SIG-M5 treated with dmso at 0.1 percent for 504 hours (cell line): ENCODE data around the gene ANO2.

Experiments used
- DNase-seq: peaks from one replicate; lab custom pipeline; 2025; ENCODE audit not compliant: unreplicated experiment; lab: John Stamatoyannopoulos, UW

ANO2 gene

DNA sequence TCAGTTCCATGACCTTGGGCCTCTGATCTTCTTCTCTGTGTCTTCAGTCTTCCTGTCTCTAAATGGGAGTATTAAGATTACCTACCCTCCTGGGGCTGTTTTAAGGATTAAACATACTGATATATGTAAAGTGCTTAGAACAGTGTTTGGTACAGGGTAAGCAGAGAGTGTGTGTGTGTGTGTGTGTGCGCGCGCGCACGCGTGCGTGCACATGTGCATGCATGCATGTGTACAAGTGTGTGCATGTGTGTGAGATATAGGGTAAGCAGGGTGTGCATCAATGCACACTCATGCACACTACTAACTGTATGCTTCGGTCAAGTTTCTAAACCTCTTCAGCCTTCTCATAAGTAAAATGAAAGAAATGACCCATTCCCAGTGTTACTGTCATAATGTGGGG, 316.6 kb downstream of the ANO2 start:
- DNase-seq = no peak

DNA sequence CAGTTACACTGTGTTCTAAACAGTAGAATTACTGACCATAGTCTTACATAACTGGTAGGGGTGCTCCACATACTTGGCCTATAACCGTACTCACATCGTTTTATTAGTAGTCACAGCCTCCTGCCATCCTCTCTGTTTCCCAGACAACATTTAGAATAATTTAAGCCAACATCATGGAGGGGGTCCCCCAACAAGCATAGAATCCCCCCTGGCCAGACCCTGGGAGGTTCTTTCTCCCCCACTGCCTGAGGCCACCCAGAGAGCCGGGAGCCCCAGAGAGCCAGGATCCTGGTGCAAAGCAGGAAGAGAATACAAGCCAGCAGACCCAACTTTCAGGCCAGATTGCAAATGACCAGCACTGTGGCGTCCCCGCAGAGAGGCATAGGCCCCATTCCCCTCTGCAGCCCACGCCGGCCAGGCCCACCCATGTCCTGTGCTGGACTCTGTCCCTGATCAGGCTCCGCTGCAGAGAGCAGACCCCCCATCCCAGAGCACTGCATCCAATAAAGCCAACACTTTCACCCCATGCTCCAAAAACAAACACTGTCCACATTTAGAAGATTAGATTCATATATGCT, 317.9 kb downstream of the ANO2 start:
- DNase-seq = no peak

DNA sequence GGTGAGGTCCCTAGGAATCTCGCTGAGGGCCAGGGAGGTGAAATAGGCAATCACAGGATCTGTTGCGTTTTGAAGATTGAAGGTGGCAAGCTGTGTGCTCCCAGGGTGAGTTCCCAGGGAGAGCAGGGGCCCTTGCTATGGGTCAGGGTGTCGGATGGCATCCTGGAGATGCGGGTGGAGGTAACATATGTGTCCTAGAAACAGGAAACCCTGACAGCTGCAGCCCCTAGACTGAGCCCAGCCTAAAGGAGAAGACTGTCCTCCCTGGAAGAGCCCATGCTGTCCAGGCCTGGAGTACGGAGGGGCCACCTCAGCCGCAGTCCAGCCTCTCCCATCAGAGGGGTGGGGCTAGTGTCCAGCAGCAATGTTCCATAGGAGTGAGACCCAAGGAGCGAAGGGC, 318.9 kb downstream of the ANO2 start:
- DNase-seq = no peak

DNA sequence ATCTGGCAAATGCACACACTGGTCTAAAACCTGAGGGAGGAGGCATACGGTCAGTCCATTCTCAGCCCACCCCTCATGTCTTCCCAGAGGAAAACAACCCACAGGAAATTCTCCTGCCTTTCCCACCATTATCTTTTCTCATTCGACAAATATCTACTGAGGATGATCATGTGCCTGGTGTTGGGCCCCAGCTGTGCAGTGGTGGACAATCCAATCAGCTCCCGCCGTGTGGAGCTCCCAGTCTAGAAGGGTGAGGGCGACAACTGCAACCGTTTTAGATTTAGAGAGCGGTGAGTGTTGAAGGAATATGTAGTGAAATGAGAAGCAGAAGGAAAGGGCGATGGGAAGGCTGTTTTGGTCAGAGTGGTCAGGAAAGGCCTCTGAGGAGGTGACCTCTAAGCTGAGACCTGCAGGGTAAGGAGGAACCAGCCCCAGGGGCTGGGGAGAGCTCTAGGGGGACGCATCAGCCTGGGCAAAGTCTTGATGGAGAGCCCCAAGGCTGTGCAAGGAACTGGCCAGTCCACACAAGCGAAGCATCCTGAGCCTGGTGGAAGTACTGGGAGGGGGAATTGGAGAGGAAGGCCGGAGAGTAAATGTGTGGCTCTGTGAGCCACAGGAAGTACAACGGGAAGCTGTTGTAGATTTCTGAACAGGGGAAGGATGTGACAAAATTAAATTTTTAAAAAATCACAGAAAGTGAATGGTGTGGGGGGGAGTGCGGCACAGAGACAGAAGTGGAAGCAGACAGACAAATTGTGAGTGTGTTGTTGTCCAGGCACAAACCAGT, 320.4 kb downstream of the ANO2 start:
- no peak for DNase-seq

DNA sequence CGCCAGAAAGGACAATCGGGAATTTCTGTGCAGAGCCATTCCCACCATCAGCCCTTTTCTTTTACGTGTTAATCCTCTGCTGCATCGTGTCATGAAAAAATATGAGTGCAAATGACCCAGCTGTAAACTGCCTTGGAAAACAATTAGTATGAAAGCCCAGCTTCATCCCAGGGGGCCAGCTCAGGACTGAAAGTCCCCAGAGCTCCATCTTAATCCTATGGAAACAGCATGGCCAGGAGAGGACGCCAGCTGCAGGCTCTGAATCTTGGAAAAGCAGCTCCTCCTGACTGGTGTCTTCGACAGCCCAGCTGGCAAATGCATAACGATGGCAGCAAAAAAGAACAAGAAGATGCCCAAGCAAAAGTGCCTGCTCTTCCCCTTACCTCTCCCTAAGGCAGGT, 321.6 kb downstream of the ANO2 start:
- DNase-seq = no peak

DNA sequence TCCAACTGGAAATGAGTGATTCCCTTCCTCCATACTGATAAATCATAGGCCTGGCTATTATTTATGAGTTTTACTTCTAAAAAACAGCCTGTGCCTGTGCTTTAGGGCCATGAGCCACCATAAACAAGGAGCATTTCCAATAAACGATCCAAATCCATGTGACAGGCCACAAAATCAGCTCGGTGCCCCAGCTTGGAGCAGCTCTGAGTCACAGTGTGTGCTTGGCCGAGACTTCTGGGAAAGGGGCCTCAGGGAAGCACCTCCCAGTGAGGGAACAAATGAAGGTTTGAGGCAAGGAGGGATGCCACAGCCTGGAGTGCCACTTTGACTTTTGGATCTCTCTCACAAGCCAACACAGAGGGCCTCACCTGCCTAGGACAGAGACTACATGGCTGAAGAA, 322.8 kb downstream of the ANO2 start:
- DNase-seq = no peak

DNA sequence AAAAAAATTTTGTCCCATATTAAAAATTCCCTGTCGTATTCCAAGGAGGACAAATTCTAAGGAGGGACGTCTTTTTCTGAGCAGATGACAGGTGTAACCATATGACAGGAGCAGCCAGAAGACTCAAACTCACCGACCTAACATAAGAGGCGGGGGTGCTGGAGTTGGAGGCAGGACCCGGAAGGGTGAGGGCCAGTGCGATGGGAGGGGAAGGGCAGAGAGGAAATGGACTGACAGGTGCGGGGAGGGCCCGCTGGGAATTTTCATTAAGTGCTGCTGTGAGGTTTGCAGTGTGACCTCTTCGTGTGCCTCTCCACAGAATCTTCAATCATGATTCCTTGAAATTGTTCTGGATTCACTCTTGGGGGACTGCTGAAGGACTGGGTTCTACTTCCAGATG, 323.7 kb downstream of the ANO2 start:
- DNase-seq = no peak

DNA sequence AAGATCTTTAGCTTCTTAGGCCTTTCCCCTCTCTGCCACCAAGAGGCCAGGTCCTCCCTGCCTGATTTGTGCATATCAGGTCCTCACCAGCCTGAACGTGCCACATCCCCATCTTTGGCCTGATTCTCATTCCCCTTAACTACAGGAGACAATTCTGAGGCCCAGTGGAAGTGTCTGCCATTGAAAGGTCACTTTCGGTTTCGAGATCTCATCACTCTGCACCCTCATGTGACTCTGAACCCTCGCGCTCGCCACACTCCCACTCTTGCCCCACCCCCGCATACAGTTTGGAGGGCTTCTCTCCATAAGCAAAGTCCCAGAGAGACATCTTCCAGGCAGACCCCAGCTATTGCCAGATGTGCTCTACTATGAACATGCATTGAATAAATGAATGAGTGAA, 324.2 kb downstream of the ANO2 start:
- no peak for DNase-seq

DNA sequence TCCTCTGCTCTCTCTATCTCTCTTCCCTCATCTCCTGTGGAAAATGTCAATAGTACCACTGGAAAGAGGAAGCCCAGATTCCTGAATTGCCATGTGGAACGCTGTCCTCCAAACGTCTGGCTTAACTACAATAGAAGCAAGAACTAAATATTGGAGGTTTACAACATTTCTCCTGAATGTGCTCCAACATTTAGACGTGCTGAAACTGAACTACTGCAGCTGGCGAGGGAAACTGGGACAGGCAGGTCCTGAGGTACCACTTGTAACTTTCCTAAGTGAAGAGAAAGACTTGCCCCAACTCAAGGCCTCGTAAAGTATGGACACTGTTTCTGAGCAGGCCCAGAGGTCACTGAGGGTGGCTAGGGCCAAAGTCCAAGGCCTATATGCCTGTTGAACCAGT, 325.4 kb downstream of the ANO2 start:
- DNase-seq = no peak

DNA sequence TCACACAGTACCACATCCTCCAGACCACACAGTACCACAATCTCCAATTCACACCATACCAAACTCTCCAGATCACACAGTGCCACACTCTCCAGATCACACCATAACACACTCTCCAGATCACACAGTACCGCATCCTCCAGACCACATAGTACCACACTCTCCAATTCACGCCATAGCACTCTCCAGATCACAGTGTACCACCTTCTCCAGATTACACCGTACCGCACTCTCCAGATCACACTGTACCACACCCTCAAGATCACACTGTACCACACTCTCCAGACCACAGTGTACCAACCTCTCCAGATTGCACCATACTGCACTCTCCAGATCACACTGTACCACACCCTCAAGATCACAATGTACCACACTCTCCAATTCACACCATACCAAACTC, 328.2 kb downstream of the ANO2 start:
- no peak for DNase-seq

DNA sequence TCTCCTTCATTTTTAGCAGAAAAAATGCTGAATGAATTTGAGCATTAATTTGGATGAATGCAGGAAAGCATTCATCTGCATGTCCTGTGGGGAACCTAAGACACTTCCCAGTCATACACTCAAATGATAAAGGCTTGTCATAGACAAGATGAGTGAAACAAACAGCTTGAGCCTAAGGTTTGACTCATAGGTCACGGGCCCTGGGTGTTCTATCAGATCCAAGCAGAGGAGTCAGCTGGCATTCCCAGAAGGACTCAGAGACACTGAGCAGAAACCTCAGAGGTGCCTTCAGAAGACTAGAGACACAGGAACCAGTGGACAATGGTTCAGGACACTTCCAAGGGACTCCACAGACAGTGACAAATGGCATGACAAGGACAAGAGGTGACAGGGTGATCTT, 329.3 kb downstream of the ANO2 start:
- no peak for DNase-seq

DNA sequence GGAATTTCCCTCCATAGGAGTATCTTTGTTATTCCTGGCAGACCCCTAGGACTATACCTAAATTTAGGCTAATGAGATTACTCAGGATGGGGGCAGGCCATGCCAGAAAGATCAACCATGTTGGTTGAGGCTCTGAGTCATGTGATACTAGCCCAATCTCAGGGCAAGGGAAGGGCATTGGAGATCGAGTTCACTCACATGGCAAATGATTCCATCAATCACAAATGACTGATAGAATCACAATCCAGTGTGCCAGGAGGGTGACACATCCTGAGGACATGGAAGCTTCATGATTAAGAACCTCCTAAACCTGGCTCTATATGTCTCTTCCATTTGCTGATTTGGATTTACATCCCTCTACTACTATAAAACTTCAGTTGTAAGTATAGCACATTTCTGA, 330.8 kb downstream of the ANO2 start:
- no peak for DNase-seq

DNA sequence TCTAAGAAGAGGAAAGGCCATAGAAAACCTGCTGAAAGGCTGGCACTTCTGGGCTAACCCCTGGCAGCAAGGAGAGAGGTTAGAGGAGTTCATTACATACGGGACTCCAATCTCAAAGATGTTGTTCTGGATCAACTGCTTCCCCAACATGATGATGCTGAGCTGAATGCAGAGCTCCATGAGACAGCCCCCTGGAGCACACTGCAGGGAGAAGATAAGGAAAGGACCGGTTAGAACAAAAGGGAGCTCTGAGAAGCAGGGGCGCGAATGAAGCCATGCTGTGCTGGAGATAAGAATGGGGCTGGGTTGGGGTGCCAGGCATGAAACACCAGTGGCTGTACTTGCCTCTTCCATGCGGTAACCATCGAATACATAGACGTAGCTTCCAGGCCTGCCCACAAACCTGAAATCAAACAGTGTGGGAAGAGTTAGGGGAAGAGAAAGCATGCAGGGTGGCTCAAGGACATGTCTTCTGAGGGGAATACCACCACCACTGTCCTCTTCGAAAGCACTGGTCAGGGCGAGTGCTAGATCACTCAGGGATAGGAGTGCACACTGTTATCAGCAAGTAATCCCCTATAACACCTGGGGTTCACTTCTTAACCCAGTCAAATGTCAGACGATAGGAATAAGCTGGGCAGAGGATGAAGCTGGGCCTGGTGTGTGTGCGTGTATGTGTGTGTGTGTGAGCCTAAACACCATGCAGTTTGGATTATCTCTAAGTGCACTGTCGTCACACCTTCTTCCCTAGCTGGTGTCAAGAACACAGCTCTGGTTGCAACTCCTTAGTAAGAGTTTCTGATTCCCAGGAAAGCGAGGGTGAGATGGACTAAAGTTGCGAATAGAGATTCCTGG, 332.3 kb downstream of the ANO2 start:
- DNase-seq = no peak

DNA sequence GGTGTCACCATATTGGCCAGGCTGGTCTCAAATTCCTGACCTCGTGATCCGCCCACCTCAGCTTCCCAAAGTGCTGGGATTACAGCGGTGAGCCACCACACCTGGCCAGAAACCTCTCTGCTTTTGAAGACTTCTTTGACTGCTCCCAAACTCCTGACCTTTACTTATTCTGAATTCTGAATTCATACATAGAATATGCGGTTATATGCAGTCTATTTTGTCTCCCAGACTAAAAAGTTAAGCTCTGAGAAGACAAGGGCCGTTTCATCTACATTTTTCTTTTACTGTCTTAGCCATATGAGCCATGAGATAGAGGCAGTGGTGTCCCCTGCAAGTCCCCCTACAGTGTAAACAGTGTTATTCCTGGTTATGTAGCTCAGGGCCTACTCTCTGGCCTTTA, 333.9 kb downstream of the ANO2 start:
- DNase-seq = no peak

DNA sequence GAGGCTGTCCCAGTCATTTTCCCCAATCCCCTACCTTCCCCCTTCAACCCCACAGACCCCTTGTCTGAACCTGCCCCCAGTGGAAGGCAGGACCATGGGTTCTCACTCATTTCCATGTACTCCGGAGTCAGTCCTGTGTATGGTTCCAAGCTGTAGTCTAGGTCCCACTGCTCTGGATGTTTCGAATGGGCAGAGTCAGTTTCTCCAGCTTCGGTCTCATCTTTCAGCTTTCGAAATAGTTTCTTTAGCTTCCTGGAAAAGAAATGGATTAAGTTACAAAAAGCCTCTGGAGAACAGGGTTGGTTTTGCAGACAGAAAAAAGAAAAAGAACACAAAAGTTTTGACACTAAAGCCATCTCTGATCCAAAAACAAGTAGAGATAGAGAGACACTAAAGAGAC, 345.7 kb downstream of the ANO2 start:
- DNase-seq = no peak

DNA sequence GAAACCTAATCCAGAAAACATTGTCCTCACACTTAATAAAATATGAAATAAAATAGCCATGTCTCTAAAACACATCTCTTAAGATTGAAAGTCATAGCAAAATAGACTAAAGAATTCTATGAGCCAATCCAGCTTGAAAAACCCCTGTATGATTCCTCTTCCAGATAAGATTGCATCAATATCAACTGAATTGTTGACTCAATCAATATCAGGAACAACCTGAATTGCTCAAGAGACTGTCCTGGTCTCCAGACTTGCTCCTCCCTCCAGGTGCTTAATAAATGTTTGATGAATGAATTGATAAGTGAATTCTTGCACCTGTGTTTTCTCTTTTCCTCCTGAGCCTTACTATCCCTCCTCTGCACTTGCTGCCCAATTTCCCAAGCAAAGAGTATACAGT, 351.1 kb downstream of the ANO2 start:
- no peak for DNase-seq

DNA sequence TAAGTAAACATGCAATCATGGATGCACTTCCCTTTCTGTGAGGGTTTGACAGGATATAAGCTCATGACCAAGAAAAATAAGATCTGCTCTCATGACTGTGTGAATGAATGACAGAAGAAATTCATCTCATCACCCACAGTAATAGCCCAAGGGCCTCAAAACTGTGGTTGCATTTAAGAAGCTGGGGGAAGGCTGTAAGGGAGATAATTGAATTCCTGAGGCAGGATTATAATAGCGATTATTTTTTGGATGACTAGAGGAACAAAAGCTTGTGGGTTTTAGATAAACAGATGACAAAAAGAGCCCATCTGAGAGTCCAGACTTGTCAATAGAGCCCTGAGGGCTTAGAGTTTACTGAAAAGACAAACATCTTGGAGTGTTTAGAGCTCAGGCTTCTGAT, 352.0 kb downstream of the ANO2 start:
- DNase-seq = no peak

DNA sequence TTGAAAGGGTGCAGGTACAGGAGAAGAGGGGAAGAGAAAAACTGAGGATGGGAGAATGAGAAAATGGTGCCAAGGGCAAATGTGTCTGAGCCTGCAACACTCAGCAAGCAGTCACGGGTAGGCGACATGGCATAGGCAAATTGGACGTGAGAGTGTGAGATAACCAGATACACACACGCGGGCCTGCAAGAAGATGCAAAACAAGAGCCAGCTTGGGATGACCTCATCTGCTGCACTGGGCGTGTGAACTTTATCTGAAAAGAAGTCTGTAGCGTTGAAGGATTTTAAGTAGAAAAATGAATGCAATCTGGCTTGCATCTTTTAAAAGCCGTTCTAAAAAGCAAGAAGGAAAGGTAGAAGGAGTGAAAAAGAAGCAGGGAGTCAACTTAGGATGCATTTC, 352.7 kb downstream of the ANO2 start:
- no peak for DNase-seq

DNA sequence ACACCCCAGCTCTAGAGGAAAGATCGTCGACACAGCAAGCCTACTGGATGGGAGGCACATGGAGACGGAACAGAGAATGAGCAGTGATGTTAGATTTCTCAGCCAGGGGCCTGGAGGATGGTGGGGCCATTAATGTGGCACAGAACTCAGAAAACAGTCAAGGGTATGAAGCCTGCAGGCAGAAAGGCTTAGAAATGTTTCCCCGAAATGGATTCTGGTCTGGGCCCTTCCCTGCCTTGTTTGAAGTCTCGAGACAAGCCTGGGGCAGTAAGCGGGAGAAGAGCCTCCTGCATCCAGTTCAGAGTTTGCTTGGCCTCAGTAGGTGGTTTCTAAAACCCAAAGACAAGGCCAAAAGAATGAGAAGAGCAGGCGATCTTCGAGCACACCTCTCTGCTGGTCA, 354.7 kb downstream of the ANO2 start:
- DNase-seq = no peak

DNA sequence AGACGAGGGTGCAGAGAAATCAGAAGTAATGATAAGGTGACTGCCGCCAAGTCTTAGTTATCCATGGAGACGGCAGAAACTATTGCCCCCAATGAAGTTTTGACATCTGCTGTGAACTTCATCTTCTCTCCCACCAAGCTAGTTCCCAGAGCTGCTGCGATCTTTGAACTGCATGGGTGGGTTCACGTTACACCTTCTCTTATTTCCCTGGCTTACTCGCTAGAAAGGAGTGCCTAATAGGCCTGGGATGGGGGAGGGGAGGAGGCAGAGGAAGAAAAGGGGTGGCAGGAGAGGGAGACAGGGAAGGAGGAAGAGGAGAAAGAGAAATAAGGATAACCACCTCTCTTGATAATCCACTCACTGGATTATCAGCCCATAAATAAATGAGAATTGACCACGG, 356.0 kb downstream of the ANO2 start:
- DNase-seq = no peak

DNA sequence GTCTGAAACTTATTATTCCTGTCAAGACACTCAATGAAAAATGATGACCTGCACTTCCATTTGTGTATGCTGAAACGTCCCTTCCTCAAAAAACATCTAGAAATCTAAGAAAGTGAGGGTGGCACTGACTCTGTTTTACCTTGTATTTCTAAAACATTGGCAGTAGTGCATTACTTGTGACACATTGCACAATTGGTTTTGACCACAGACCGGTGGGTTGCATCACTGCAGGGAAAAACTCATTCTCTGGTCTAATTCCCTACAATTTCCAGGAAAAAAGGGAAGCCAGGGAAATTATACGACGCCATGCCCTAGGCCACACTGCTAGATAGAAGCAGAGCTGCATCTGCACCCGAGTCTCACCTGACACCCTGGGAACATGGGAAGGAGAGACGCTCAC, 356.5 kb downstream of the ANO2 start:
- no peak for DNase-seq

DNA sequence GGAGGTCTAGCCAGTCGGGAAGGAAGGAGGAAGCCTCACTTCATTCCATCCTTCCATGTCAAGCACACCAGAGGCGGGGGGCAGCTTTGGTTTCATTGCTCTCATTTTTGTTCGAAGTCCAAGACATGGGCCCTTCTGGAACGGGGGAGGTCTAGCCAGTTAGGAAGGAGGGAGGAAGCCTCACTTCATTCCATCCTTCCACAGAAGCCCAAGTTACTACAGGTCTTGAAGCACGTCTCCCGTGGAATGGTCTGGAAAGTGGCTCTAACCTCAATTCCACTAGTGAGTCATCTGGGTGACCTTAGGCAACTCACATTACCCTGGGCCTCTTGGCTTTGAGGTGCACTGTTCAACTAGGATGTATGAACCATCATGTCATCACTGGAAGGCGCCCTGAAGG, 356.9 kb downstream of the ANO2 start:
- DNase-seq = no peak
